Muscle of arm (tissue), 12 donors: Measurements from ENCODE around the gene GALNT1. TPM values are rescaled to one million over a fixed set of nuclear protein-coding genes. Genes with fewer than 3 reads are reported as not detected.

Source experiments
- DNase-seq: peaks from one replicate; pipeline ENCODE4 v3.0.0-alpha.2; 2013
- polyA plus RNA-seq, 12 donors: library from polyadenylated mRNA; unstranded; fragments of 120-200 nt; gene quantifications; one replicate each; pipeline ENCODE4 v1.2.1, GENCODE V29; 2013; ENCODE audit not compliant: insufficient read length in 12 of 12

The GALNT1 gene
- polyA plus RNA-seq, 12 donors = 83.3 to 120 (median 104) TPM; not detected in 1

DNA sequence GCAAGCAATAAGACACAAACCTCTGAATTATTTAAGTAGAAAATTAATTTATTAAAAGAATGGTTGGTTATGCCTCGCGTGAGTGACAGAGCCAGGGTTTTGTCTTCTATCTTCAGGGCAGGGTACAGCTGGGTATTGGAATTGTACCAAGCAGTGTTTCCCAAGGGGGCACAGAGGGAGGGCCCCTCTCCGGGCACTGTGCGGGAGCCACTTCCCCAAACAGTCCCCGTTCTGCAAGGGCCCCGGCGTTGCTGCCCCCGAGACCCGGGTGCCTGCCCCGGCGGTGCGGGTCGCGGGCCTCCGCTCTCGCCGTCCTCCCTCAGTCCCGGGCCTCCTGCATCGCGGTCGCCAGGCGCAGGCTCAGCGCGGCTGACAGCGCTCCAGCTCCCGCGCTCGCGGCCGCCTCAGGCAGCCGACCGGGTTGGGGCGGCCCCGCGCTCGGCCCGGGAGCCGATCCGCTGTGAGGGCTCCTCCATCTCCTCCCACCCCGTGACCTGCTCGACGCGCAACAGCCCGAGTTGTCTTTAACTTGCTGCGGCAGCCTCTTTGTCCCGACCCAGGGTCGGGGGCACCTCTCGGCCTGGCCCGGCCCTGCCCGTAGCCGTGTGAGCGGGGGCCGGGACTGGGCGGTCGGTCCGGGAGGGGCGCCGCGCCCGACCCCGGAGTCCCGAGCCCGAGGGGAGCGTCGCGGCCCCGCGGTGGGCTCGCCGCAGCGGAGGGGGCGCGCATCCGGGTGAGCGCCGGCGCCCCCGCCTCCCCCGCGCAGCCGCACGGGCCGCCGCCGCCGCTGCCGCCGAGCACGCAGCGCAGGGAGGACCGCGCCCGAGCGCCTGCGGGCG lies 620 bp upstream of the GALNT1 start:
- peak; percentile 59 for DNase-seq

GRCh38 chr18:35581898-35582641 lies 530 bp downstream of the GALNT1 start:
- DNase-seq = peak; percentile 27

- no peak for DNase-seq
Observed at GRCh38 chr18:35582899-35583558, 1.5 kb downstream of the GALNT1 start.

DNA sequence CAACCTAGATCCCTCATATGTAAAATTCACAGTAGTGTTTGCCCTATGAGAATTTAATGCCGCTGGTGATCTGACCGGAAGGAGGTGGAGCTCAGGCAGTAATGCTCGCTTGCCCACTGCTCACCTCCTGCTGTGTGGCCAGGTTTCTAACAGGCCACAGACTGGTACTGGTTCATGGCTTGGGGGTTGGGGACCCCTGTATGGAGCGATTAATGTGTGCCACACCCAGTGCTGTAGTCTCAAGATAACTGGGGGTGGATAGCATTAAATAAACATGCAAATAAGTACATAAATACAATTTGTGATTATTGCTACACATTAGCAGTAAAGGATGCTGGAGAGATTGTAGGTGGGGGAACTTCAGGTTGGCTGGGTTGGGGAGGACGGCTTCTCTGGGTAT lies 3.2 kb downstream of the GALNT1 start:
- no peak for DNase-seq

DNA sequence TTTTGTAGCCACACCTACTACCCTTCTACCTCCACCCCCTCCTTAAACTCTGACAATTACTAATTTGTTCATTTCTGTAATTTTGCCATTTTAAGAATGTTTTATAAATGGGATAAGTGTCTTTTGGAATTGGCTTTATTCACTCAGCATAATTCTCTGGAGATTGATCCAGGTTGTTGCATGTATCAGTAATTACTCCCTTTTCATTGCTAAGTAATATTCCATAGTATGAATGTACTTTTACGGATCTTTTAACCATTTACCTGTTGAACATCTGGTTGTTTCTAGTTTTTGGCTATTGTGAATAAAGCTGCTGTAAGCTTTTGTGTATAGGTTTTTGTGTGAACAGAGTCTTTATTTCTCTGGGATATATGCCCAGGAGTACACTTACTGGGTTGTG lies 4.1 kb downstream of the GALNT1 start:
- no peak for DNase-seq

GRCh38 chr18:35588122-35588521 lies 6.6 kb downstream of the GALNT1 start:
- DNase-seq = no peak

DNA sequence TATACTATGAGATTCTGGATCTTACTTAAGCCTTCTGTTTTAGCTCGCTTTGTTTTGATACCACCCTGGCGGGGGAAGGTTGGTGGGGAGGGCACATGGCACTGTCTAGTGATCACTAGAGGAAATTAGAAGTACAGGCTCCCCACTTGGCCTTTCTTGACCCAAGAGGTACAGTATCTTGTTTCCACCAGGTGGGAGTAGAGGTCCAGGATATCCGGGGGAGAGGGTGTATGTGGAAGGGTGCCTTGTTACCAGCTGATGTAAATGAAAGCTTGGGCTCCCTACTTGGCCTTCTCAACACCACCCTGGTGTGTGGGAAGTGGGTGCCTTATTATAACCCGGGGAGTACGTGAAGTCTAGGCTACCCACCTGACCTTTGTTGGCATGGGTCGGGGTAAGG lies 7.5 kb downstream of the GALNT1 start:
- DNase-seq = no peak

DNA sequence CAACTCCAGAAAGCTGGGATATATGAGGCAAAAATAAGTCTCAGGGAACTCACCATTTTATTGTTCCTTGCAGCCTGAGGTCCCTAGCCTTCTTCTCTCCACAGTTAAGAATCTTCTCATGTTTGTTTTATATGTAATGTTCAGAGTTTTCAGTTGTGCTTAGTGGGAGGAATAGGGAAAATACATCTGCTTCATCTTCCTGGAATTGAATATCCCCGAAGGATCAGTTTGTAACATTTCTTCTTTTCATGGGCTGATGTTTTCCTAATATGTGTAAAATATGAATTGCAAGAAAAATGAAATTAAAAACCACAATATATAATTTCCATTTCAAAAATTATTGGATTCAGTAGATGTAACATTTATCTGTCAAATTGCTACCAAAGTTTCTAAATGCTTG lies 8.0 kb downstream of the GALNT1 start:
- DNase-seq = no peak

GRCh38 chr18:35590935-35591334 lies 9.4 kb downstream of the GALNT1 start:
- no peak for DNase-seq

DNA sequence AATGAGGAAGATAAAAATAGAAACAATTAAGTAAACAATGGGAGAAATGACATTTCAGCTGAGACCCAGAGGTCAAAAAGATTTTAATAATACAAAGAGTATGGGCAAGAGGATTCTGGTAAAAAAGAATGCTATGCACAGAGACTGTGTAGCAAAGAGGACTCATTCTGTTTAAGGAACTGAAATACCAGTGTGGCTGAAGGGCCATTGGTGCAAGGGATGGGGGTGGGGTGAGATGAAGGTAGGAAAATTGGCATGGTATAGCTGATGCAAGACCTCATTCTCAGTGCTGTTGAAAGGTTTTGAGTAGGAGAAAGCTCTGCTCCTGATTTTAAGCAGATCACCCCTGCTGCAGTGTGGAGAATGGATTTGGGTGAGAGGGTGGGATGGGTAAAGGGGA lies 10.8 kb downstream of the GALNT1 start:
- DNase-seq = no peak

DNA sequence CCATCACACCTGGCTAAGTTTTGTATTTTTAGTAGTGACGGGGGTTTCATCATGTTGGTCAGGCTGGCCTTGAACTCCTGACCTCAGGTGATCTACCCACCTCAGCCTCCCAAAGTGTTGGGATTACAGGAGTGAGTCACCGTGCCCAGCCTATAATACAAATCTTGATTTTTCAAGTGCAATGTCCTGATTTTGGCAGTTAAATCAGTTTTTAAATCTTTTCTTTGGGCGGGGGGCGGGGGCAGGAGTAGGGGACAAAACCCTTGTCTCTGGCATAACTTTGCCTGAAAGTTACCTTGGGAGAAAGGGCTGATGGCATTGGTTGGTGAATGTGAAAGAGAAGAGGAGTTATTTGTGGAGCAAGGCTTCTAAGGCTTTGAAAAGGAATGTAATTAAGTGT lies 12.3 kb downstream of the GALNT1 start:
- no peak for DNase-seq

DNA sequence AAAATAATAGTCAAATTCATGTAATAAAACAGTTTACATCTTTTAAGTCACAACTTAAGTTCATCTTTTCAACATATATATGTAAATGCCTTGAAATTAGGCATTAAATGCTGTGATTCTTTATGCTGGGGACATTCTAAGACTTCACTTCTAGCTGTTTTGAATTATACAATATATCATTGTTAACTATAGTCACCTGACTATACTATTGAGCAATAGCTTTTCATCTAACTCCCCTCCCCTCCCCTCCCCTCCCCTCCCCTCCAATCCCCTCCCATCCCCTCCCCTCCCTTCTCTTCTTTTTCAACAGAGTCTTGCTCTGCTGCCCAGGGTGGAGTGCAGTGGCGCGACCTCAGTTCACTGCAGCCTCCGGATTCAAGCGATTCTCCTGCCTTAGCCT lies 16.2 kb downstream of the GALNT1 start:
- DNase-seq = no peak

GRCh38 chr18:35602193-35602820 lies 20.8 kb downstream of the GALNT1 start:
- DNase-seq = no peak

DNA sequence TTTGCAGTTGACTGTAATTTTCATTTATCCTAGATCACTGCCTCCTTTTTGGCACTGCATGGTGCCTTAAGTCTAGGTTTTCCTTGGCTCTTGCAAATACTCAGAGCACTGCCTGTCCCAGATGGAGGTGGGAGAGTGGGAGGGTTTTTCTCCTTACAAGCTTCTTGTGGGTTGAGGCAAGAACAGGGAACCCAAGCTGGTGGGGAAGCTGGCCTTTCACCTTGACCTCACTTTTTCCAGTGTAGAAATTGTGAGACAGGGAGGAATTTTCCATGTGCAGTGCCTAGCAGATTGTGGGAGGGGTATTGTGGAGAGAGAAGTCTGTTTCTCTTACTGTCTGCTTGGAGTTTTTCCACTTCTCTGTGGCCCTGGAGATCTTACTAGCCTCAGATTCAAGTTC lies 21.5 kb downstream of the GALNT1 start:
- no peak for DNase-seq

GRCh38 chr18:35603528-35603927 lies 22.0 kb downstream of the GALNT1 start:
- no peak for DNase-seq

GRCh38 chr18:35604369-35604768 lies 22.8 kb downstream of the GALNT1 start:
- no peak for DNase-seq

DNA sequence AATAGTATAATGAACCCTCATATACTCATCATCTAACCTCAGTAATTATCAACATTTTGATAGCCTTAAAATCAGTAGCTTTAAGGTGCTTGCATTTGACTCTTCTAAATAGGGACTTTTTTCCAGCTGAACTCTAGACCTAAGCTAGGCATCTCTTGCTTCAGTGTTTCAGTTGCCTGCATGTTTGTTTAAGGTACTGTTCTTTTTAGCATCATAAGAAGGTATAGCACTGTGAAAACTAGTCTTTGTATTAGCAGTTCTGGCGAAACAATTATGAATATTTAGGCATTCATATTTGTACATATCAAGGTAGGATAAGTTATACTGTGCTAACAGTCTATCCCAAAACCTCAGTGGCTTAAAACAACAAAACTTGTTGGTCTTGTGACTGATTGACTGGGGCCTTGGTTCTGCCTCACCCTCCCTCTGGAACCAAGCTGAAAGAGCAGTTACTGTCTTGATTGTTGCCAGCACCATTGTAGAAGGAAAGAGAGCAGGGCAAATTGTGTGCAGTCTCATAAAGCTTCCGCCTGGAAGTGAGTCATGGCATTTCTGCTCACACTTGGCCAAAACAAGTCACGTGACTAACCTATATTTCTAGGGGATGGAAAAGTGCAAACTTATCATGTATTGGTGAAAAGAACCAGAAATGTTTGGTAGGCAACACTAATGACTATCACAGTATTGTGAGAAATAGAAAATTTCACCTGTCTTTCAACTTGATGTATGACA lies 24.3 kb downstream of the GALNT1 start:
- no peak for DNase-seq

DNA sequence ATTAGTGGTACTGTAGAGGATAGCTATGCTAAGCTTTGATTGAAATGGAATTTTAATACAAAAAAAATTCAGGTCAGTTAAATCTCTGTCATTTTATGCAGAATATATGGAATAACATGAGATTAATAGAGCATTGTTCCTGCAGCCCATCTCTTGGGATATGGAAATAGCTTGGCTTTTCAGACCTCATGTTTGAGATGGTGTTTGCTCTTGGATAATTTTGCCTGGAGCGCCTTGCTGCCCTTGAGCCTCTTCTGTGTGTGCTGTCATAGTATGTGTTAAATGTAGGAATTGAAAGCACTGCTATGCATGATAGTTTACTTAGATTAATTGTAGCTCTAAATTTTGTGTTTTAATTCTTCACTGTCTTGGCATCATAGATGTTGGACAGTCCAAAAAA lies 27.7 kb downstream of the GALNT1 start:
- DNase-seq = no peak

GRCh38 chr18:35610089-35610488 lies 28.5 kb downstream of the GALNT1 start:
- DNase-seq = no peak

DNA sequence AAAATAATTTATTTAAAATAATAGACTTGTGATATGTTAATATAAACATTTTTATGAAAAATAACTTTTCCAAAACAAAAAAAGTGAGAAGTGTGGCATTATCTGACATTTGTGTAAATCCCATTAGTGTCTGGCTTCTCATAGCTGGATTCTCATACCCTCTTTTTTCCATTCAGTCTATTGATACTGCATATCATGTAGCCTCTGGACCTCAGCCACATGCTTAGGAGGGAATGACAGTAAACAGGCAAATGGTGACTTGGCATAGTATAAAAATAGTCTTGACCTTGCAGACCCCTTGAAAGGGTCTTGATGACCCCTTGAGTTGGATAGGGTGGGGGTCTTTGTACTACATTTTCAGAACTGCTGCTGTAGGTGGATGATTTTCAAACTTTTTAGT lies 29.2 kb downstream of the GALNT1 start:
- DNase-seq = no peak

GRCh38 chr18:35611518-35611917 lies 30.0 kb downstream of the GALNT1 start:
- no peak for DNase-seq

GRCh38 chr18:35616074-35616473 lies 34.5 kb downstream of the GALNT1 start:
- no peak for DNase-seq
